IMR-90 (cell line): ENCODE measurements around the gene MRPL3. TPM values are rescaled to one million over a fixed set of nuclear protein-coding genes. Genes with fewer than 3 reads are reported as not detected.

Source experiments
- ATAC-seq: fragments of 200-7000 bp; cut with Tn5 transposase; 2 replicates; pipeline ENCODE4 v1.9.1; 2020; ENCODE audit warnings: low read depth, mild to moderate bottlenecking, moderate library complexity
- BruUV-seq: library from RNA; stranded (reverse); fragments of 400-500 nt; replicated peaks from 2 replicates; lab custom pipeline; 2021; lab: Mats Ljungman, UMichigan
- CTCF ChIA-PET: fragments of 300-600 bp; formaldehyde crosslinking; extraction: SDS; loops from one replicate; lab custom pipeline; 2021; ENCODE audit warnings: antibody characterized with exemption; lab: Yijun Ruan, JAX
- POLR2A ChIA-PET: fragments of 300-600 bp; sonication (Branson Sonifier 250); formaldehyde crosslinking; loops from one replicate; lab custom pipeline; 2022; ENCODE audit warnings: antibody characterized with exemption; ENCODE audit not compliant: unreplicated experiment; lab: Charles Lee
- DNase-seq: peaks from one replicate; pipeline ENCODE4 v3.0.0; 2013
- H2AFZ ChIP-seq: replicated peaks from 2 replicates; pipeline ENCODE3; 2013; ENCODE audit warnings: low read length, mild to moderate bottlenecking; ENCODE audit not compliant: poor library complexity
- H2AK5ac ChIP-seq: 2 replicates; pipeline ENCODE4 v1.6.1; 2013; ENCODE audit warnings: low read depth, low read length, inconsistent platforms
- H2AK9ac ChIP-seq: replicated peaks from 2 replicates; pipeline ENCODE3; 2013; ENCODE audit warnings: mild to moderate bottlenecking, low read depth, low read length, moderate library complexity; ENCODE audit not compliant: poor library complexity
- H2BK120ac ChIP-seq: 2 replicates; pipeline ENCODE4 v1.6.1; 2013; ENCODE audit warnings: low read depth, low read length, inconsistent platforms
- H2BK15ac ChIP-seq: 3 replicates; pipeline ENCODE4 v1.6.1; 2013; ENCODE audit warnings: low read depth, low read length, inconsistent platforms
- H2BK20ac ChIP-seq: 2 replicates; pipeline ENCODE4 v1.6.1; 2013; ENCODE audit warnings: low read depth, mild to moderate bottlenecking, inconsistent platforms, low read length, moderate library complexity
- H2BK5ac ChIP-seq: 2 replicates; pipeline ENCODE4 v1.6.1; 2013; ENCODE audit warnings: mild to moderate bottlenecking, low read depth, low read length, inconsistent platforms; ENCODE audit not compliant: poor library complexity, severe bottlenecking
- H3K14ac ChIP-seq: replicated peaks from 2 replicates; pipeline ENCODE4 v1.6.1; 2013; ENCODE audit warnings: low read depth, low read length, inconsistent platforms
- H3K18ac ChIP-seq: 2 replicates; pipeline ENCODE4 v1.6.1; 2013; ENCODE audit warnings: low read depth, low read length, control low read depth
- H3K23ac ChIP-seq: 2 replicates; pipeline ENCODE4 v1.6.1; 2013; ENCODE audit warnings: low read depth, low read length, inconsistent platforms
- H3K27ac ChIP-seq: 2 replicates; pipeline ENCODE4 v1.5.1; 2013; ENCODE audit warnings: mild to moderate bottlenecking, control low read depth, low read length; ENCODE audit not compliant: insufficient read depth
- H3K27me3 ChIP-seq: 2 replicates; pipeline ENCODE4 v1.6.1; 2013; ENCODE audit warnings: low read length; ENCODE audit not compliant: control insufficient read depth, insufficient read depth
- H3K36me3 ChIP-seq: 2 replicates; pipeline ENCODE4 v1.6.1; 2013; ENCODE audit warnings: low read length, mixed read lengths; ENCODE audit not compliant: control insufficient read depth, insufficient read depth
- H3K4ac ChIP-seq: 2 replicates; pipeline ENCODE4 v1.6.1; 2013; ENCODE audit warnings: low read depth, low read length, inconsistent platforms
- H3K4me1 ChIP-seq: 2 replicates; pipeline ENCODE4 v1.6.1; 2013; ENCODE audit warnings: low read length, mixed read lengths; ENCODE audit not compliant: control insufficient read depth, insufficient read depth
- H3K4me2 ChIP-seq: 2 replicates; pipeline ENCODE4 v1.6.1; 2013; ENCODE audit warnings: low read depth, mild to moderate bottlenecking, control low read depth, low read length, moderate library complexity
- H3K4me3 ChIP-seq: 2 replicates; pipeline ENCODE4 v1.5.1; 2013; ENCODE audit warnings: low read depth, mild to moderate bottlenecking, control low read depth, low read length, moderate library complexity; ENCODE audit not compliant: insufficient read depth
- H3K56ac ChIP-seq: 2 replicates; pipeline ENCODE4 v1.6.1; 2013; ENCODE audit warnings: low read length, inconsistent platforms; ENCODE audit not compliant: insufficient read depth; ENCODE audit errors: extremely low read depth
- H3K79me1 ChIP-seq, 2 experiments: 2 replicates each; pipeline ENCODE4 v1.6.1; 2013; ENCODE audit warnings: low read length in 2 of 2, inconsistent platforms in 1 of 2, low read depth in 1 of 2
- H3K9ac ChIP-seq: 2 replicates; pipeline ENCODE4 v1.6.1; 2013; ENCODE audit warnings: low read depth, low read length, control low read depth
- H3K9me1 ChIP-seq: 2 replicates; pipeline ENCODE4 v1.6.1; 2013; ENCODE audit warnings: low read length, inconsistent platforms; ENCODE audit not compliant: insufficient read depth
- H3K9me3 ChIP-seq: 2 replicates; pipeline ENCODE4 v1.6.1; 2013; ENCODE audit warnings: low read length; ENCODE audit not compliant: control insufficient read depth, insufficient read depth
- H4K20me1 ChIP-seq: 2 replicates; pipeline ENCODE4 v1.6.1; 2013; ENCODE audit warnings: low read length, inconsistent platforms; ENCODE audit not compliant: insufficient read depth
- H4K5ac ChIP-seq: 2 replicates; pipeline ENCODE4 v1.6.1; 2013; ENCODE audit warnings: mild to moderate bottlenecking, low read depth, low read length, control low read depth
- H4K8ac ChIP-seq, 2 experiments: 2 replicates each; pipeline ENCODE4 v1.6.1; 2013; ENCODE audit warnings: low read depth in 2 of 2, low read length in 2 of 2, control low read depth in 1 of 2, inconsistent platforms in 1 of 2
- H4K91ac ChIP-seq: 2 replicates; pipeline ENCODE4 v1.6.1; 2013; ENCODE audit warnings: low read depth, low read length, inconsistent platforms; ENCODE audit not compliant: insufficient read depth
- MXI1 ChIP-seq: IDR thresholded peaks from 2 replicates; pipeline ENCODE4 v1.6.1; 2012; ENCODE audit warnings: low read depth, mild to moderate bottlenecking, low read length, moderate library complexity, borderline replicate concordance
- WGBS, 2 experiments: methylation state at CpG; one replicate each; pipeline versions ENCODE4 v1.1.5 to v1.1.7; 2013; ENCODE audit warnings: missing lambda C conversion rate in 2 of 2; ENCODE audit not compliant: insufficient read length in 1 of 2; ENCODE audit errors: extremely low coverage in 2 of 2; 5-methylcytosine and 5-hydroxymethylcytosine counted together
- dilution Hi-C: fragments of 300-500 bp; cut with HindIII; formaldehyde crosslinking; loops from one replicate; pipeline ENCODE4 v1.14.3; 2018; ENCODE audit warnings: low sequenced_read_pairs; ENCODE audit not compliant: unreplicated experiment
- in situ Hi-C: fragments of 300-500 bp; cut with MboI; formaldehyde crosslinking; loops from 3 replicates; pipeline ENCODE4 v1.14.3; 2019; ENCODE audit warnings: low sequenced_read_pairs, inconsistent platforms, mixed read lengths
- intact Hi-C: fragments of 100-400 bp; cut with micrococcal nuclease; formaldehyde crosslinking; loops from 2 replicates; pipeline ENCODE4 v1.10.0; 2022
- polyA plus RNA-seq, 3 experiments: library from polyadenylated mRNA; depleted of rRNA; stranded (reverse); fragments of >200 nt; gene quantifications; 2 replicates each; pipeline ENCODE4 v1.2.3, GENCODE V29; 2012; ENCODE audit warnings: low replicate concordance in 1 of 3
- total RNA-seq: library from RNA; depleted of rRNA; stranded (reverse); fragments of >200 nt; gene quantifications from 2 replicates; pipeline ENCODE4 v1.2.3, GENCODE V29; 2012

MRPL3 gene
- total and polyA plus RNA-seq, 2 of the 4 experiments (the other 2 are of a cell fraction) = 107 to 206 TPM

- dilution Hi-C loops = no loop called here
- WGBS, 2 experiments = no CpG with 5 or more reads among the region's 1 CpG
Observed at GRCh38 chr3:131530843-131531242, 28.1 kb upstream of the MRPL3 start.

More at GRCh38 chr3:131530843-131531242, 28.1 kb upstream of the MRPL3 start:
- no peaks in the 10 kb centered on the region for H3K4me1 ChIP-seq
- no peak overlapping the region for H3K4me3 ChIP-seq
- DNase-seq (no peak), ATAC-seq (no peak)
- no peak overlapping the region for H3K4ac ChIP-seq
- no peak overlapping the region for H2AK5ac ChIP-seq
- no peaks in the 10 kb centered on the region; the same call in 1 of the 2 replicates for H3K27me3 ChIP-seq
- H2AFZ ChIP-seq = no peak overlapping the region
- no peak overlapping the region for H3K23ac ChIP-seq
- H3K56ac ChIP-seq = no peak overlapping the region
- H3K79me1 ChIP-seq = no peaks in the 10 kb centered on the region
- no peak overlapping the region for H3K27ac ChIP-seq
- H4K20me1 ChIP-seq = no peaks in the 10 kb centered on the region
- no TSS peak for BruUV-seq
- no peak overlapping the region for H2BK15ac ChIP-seq
- TF ChIP-seq MXI1 = no peak
- POLR2A ChIA-PET = no interaction called here
- intact Hi-C loops = no loop called here
- H3K14ac ChIP-seq = no peak overlapping the region
- no peaks in the 10 kb centered on the region for H3K9me1 ChIP-seq
- no peaks in the 10 kb centered on the region for H3K9me3 ChIP-seq
- no peak overlapping the region for H4K8ac ChIP-seq
- H3K4me2 ChIP-seq = no peak overlapping the region
- no peak overlapping the region for H3K9ac ChIP-seq
- no peak overlapping the region for H4K5ac ChIP-seq
- no peak overlapping the region for H4K91ac ChIP-seq
- no peak overlapping the region for H2BK5ac ChIP-seq
- no peak overlapping the region for H2BK120ac ChIP-seq
- H2AK9ac ChIP-seq = no peak overlapping the region
- in situ Hi-C loops = no loop called here
- no peak overlapping the region for H2BK20ac ChIP-seq
- no peak overlapping the region for H3K18ac ChIP-seq
- CTCF ChIA-PET = no interaction called here
- no peaks in the 10 kb centered on the region for H3K36me3 ChIP-seq
